B cell (primary cell): ENCODE measurements around the gene STX18.

Experiments
- EZH2 ChIP-seq: IDR thresholded peaks from 2 replicates; pipeline ENCODE4 v1.6.1; 2012; ENCODE audit warnings: borderline replicate concordance, low read depth, mild to moderate bottlenecking, moderate library complexity, low read length; ENCODE audit not compliant: insufficient read depth, poor library complexity, severe bottlenecking
- TF ChIP-seq, protein P1 (sequence below): fragments of 200-600 bp; IDR thresholded peaks from one replicate; pipeline ENCODE4 v1.8.0; 2022; ENCODE audit warnings: antibody characterized with exemption, mild to moderate bottlenecking

- TF ChIP-seq, protein P1, sequence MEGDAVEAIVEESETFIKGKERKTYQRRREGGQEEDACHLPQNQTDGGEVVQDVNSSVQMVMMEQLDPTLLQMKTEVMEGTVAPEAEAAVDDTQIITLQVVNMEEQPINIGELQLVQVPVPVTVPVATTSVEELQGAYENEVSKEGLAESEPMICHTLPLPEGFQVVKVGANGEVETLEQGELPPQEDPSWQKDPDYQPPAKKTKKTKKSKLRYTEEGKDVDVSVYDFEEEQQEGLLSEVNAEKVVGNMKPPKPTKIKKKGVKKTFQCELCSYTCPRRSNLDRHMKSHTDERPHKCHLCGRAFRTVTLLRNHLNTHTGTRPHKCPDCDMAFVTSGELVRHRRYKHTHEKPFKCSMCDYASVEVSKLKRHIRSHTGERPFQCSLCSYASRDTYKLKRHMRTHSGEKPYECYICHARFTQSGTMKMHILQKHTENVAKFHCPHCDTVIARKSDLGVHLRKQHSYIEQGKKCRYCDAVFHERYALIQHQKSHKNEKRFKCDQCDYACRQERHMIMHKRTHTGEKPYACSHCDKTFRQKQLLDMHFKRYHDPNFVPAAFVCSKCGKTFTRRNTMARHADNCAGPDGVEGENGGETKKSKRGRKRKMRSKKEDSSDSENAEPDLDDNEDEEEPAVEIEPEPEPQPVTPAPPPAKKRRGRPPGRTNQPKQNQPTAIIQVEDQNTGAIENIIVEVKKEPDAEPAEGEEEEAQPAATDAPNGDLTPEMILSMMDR = no peak
- TF ChIP-seq EZH2 = no peak
Measured at GRCh38 chr4:4410271-4410670, 131.6 kb downstream of the STX18 start.
